ENCODE measurements around the gene POLD2. TPM values are rescaled to one million over a fixed set of nuclear protein-coding genes. Genes with fewer than 3 reads are reported as not detected.

The POLD2 gene
- total RNA-seq, 4 donors from 2014 or later, result 50.8 to 69.0 (median 58.7) TPM

GRCh38 chr7:44066111-44066460 lies 57.3 kb downstream of the POLD2 start:
- no peak overlapping the region for H3K4me3 ChIP-seq (ENCODE audit: low read depth, poor library complexity, severe bottlenecking)
- WGBS, 2 donors, result 48 to 51% methylated on average over 6 of the region's 6 CpGs
- intact Hi-C loops (cut with DNase I; ENCODE audit: low total_unique reads), result no loop called here
- TF ChIP-seq POLR2A (IDR thresholded peaks at IDR 0.05) (no peak), CTCF (IDR thresholded peaks at IDR 0.05) (no peak)
- no peak for DNase-seq (ENCODE audit: low spot score in 2 of 2)

GRCh38 chr7:44065431-44066110 lies 57.8 kb downstream of the POLD2 start, which contains the start of gene PGAM2:
PGAM2 (minus strand) TSS chr7:44065567; CDS start chr7:44065529, 38 bp downstream.
- intact Hi-C loops (cut with DNase I; ENCODE audit: low total_unique reads), result no loop called here
- DNase-seq (ENCODE audit: low spot score in 2 of 2), result no peak
- TF ChIP-seq POLR2A (IDR thresholded peaks at IDR 0.05), result no peak
- no peak for TF ChIP-seq CTCF (IDR thresholded peaks at IDR 0.05)
- no peak within 1 kb of the TSS for H3K4me3 ChIP-seq (ENCODE audit: low read depth, poor library complexity, severe bottlenecking)
- 17 to 30% methylated on average over 13 to 14 of the region's 14 CpGs for WGBS, 2 donors

- WGBS, 2 donors, result 19 to 23% methylated on average over 26 of the region's 33 CpGs
- no peak overlapping the region for H3K4me3 ChIP-seq (ENCODE audit: low read depth, poor library complexity, severe bottlenecking)
These were observed 58.4 kb downstream of the POLD2 start for GRCh38 chr7:44064791-44065430.

More at GRCh38 chr7:44064791-44065430, 58.4 kb downstream of the POLD2 start:
- TF ChIP-seq POLR2A (IDR thresholded peaks at IDR 0.05) (no peak), CTCF (IDR thresholded peaks at IDR 0.05) (no peak)
- peak in 1 of 2 donors; percentile 80 for DNase-seq (ENCODE audit: low spot score in 2 of 2)
- intact Hi-C loops (cut with DNase I; ENCODE audit: low total_unique reads), result no loop called here

Small RNAs within 50 kb of the gene (microRNA-seq; reads per million reads assigned to microRNA genes)
- gene MIR6838 (ENCODE audit: borderline number of aligned reads in 1 of 2, borderline replicate concordance in 2 of 2), result 0 to 1.7 reads per million in 2 donors

Other genes with a start within 250 kb of the POLD2 start
- gene URGCP, start 217.0 kb downstream of the POLD2 start, total RNA-seq, result 10 to 100 TPM; 26.3 to 42.0 (median 34.5) TPM
- gene UBE2D4, start 197.1 kb downstream of the POLD2 start, total RNA-seq, result 10 to 100 TPM; 13.0 to 23.9 (median 20.8) TPM
- gene SPDYE1, start 125.7 kb downstream of the POLD2 start, total RNA-seq, result under 1 TPM in 1 of 4 donors, not detected in 3; 0.69 TPM
- 100 to 1,000 TPM in 3 of 4 donors, 10 to 100 TPM in 1; 81.3 to 122 (median 106) TPM for gene DBNL, start 78.8 kb downstream of the POLD2 start, total RNA-seq
- 1 to 10 TPM in 3 of 4 donors, under 1 TPM in 1; 0.75 to 7.9 (median 3.6) TPM for gene PGAM2, start 58.0 kb downstream of the POLD2 start, total RNA-seq
- gene POLM, start 41.0 kb downstream of the POLD2 start, total RNA-seq, result 100 to 1,000 TPM in 1 of 4 donors, 10 to 100 TPM in 3; 31.0 to 110 (median 43.6) TPM
- gene AEBP1, start 19.2 kb downstream of the POLD2 start, total RNA-seq, result 100 to 1,000 TPM in 1 of 4 donors, 10 to 100 TPM in 3; 52.6 to 134 (median 54.6) TPM
- not detected for gene MYL7, start 17.8 kb upstream of the POLD2 start, total RNA-seq
- gene GCK, start 65.9 kb upstream of the POLD2 start, total RNA-seq, result 1 to 10 TPM in 1 of 4 donors, under 1 TPM in 1, not detected in 2; 0.25 to 1.2 TPM
- gene YKT6, start 77.4 kb upstream of the POLD2 start, total RNA-seq, result 10 to 100 TPM; 38.5 to 51.3 (median 44.3) TPM
- 1 to 10 TPM in 2 of 4 donors, under 1 TPM in 2; 0.04 to 2.6 (median 1.1) TPM for gene CAMK2B, start 202.0 kb upstream of the POLD2 start, total RNA-seq